NCI-H226 (cell line): ENCODE measurements around the gene SLC22A9.
"Not testable (repeated sequence)": the region's sequence is repeated elsewhere in the genome, so short reads cannot be mapped to it uniquely, and the experiment has no call there.

ENCODE experiments used
- DNase-seq: peaks from one replicate; pipeline ENCODE4 v3.0.0-alpha.2; 2015

Gene SLC22A9

GRCh38 chr11:63369165-63369970, at the start of gene SLC22A9:
Gene SLC22A9 (plus strand): TSS chr11:63369785. CDS start chr11:63370057, 272 bp downstream.
- no peak for DNase-seq

GRCh38 chr11:63321723-63322122, 47.9 kb upstream of the SLC22A9 start:
- no peak for DNase-seq

GRCh38 chr11:63335089-63335488, 34.5 kb upstream of the SLC22A9 start:
- DNase-seq = not testable (repeated sequence)

GRCh38 chr11:63337070-63337469, 32.5 kb upstream of the SLC22A9 start:
- no peak for DNase-seq

- no peak for DNase-seq
Measured at GRCh38 chr11:63343130-63343529, 26.5 kb upstream of the SLC22A9 start.

- DNase-seq = no peak
Measured at GRCh38 chr11:63352144-63352543, 17.4 kb upstream of the SLC22A9 start.

GRCh38 chr11:63362196-63362793, 7.3 kb upstream of the SLC22A9 start:
- DNase-seq = no peak

GRCh38 chr11:63369971-63370588, 495 bp downstream of the SLC22A9 start:
- DNase-seq = no peak

- no peak for DNase-seq
Measured at GRCh38 chr11:63371396-63371795, 1.8 kb downstream of the SLC22A9 start.

- DNase-seq = no peak
Measured at GRCh38 chr11:63375434-63375833, 5.8 kb downstream of the SLC22A9 start.

GRCh38 chr11:63380130-63380529, 10.5 kb downstream of the SLC22A9 start:
- no peak for DNase-seq

- DNase-seq = no peak
Measured at GRCh38 chr11:63395697-63396096, 26.1 kb downstream of the SLC22A9 start.

GRCh38 chr11:63404161-63404935, 34.8 kb downstream of the SLC22A9 start:
- DNase-seq = no peak

- DNase-seq = no peak
Measured at GRCh38 chr11:63405114-63405513, 35.5 kb downstream of the SLC22A9 start.

- no peak for DNase-seq
Measured at GRCh38 chr11:63406458-63406857, 36.9 kb downstream of the SLC22A9 start.

GRCh38 chr11:63417174-63417852, 47.7 kb downstream of the SLC22A9 start:
- no peak for DNase-seq

- DNase-seq = no peak
Measured at GRCh38 chr11:63427971-63428508, 58.5 kb downstream of the SLC22A9 start.

GRCh38 chr11:63430731-63431130, 61.1 kb downstream of the SLC22A9 start:
- not testable (repeated sequence) for DNase-seq

- not testable (repeated sequence) for DNase-seq
Measured at GRCh38 chr11:63435351-63435750, 65.8 kb downstream of the SLC22A9 start.

- not testable (repeated sequence) for DNase-seq
Measured at GRCh38 chr11:63435831-63436230, 66.2 kb downstream of the SLC22A9 start.

GRCh38 chr11:63443714-63444113, 74.1 kb downstream of the SLC22A9 start:
- DNase-seq = no peak

- no peak for DNase-seq
Measured at GRCh38 chr11:63444160-63444559, 74.6 kb downstream of the SLC22A9 start.
